ENCODE results near the gene LRBA.
A peak's percentile ranks its signal among the peaks of the same experiment; 100 is the strongest.

Gene LRBA

GRCh38 chr4:150673793-150674192, 341.3 kb downstream of the LRBA start:
- Histone ChIP-seq H3K36me3 (ENCODE audit: control insufficient read depth in 1 of 2, insufficient read depth in 2 of 2, low read depth in 1 of 2, low read length in 2 of 2) (no peaks in the 10 kb centered on the region), H3K79me1 (replicated peaks; ENCODE audit: low read length, poor library complexity, severe bottlenecking) (no peaks in the 10 kb centered on the region), H2BK12ac (ENCODE audit: low read length in 2 of 2) (no peak overlapping the region), H2AFZ (ENCODE audit: low read depth, low read length) (no peak overlapping the region), H3K27ac (ENCODE audit: low read length, poor library complexity, severe bottlenecking) (no peak overlapping the region), H2BK5ac (ENCODE audit: low read depth, low read length, poor library complexity, severe bottlenecking) (no peak overlapping the region), H2BK15ac (ENCODE audit: low read depth, poor library complexity, severe bottlenecking) (no peak overlapping the region), H3K4me1 (ENCODE audit: control insufficient read depth, insufficient read depth, low read depth, low read length) (no peaks in the 10 kb centered on the region), H3K18ac (ENCODE audit: low read depth in 1 of 2, low read length in 2 of 2) (no peak overlapping the region), H3K14ac (ENCODE audit: low read length in 2 of 2) (no peak overlapping the region), H3K27me3 (ENCODE audit: control insufficient read depth in 1 of 2, insufficient read depth in 1 of 2, low read length in 2 of 2) (no peaks in the 10 kb centered on the region), H3K9ac (ENCODE audit: low read length) (no peak overlapping the region), H2AK5ac (ENCODE audit: low read length, severe bottlenecking) (no peak overlapping the region), H4K91ac (ENCODE audit: low read length) (no peak overlapping the region), H3K4ac (ENCODE audit: low read depth in 1 of 2, low read length in 2 of 2) (no peak overlapping the region), H3K4me2 (ENCODE audit: low read length, poor library complexity, severe bottlenecking) (no peak overlapping the region), H2BK120ac (ENCODE audit: low read depth, low read length) (no peak overlapping the region), H4K8ac (ENCODE audit: low read length) (no peak overlapping the region), H3K23ac (ENCODE audit: low read length in 2 of 2) (no peak overlapping the region), H3K9me3 (ENCODE audit: control insufficient read depth, low read length) (no peaks in the 10 kb centered on the region), H3K4me3 (ENCODE audit: insufficient read depth in 1 of 2, low read depth in 1 of 2, low read length in 2 of 2) (no peak overlapping the region)
- no peak for DNase-seq
- WGBS: no CpG with 5 or more reads among the region's 2 CpGs

- Histone ChIP-seq H3K9ac (ENCODE audit: low read length) (no peak overlapping the region), H2BK5ac (ENCODE audit: low read depth, low read length, poor library complexity, severe bottlenecking) (no peak overlapping the region), H2AK5ac (ENCODE audit: low read length, severe bottlenecking) (no peak overlapping the region), H3K18ac (ENCODE audit: low read depth in 1 of 2, low read length in 2 of 2) (no peak overlapping the region), H3K79me1 (replicated peaks; ENCODE audit: low read length, poor library complexity, severe bottlenecking) (no peaks in the 10 kb centered on the region), H3K4me2 (ENCODE audit: low read length, poor library complexity, severe bottlenecking) (no peak overlapping the region), H3K14ac (ENCODE audit: low read length in 2 of 2) (no peak overlapping the region), H3K4me1 (ENCODE audit: control insufficient read depth, insufficient read depth, low read depth, low read length) (no peaks in the 10 kb centered on the region), H3K36me3 (ENCODE audit: control insufficient read depth in 1 of 2, insufficient read depth in 2 of 2, low read depth in 1 of 2, low read length in 2 of 2) (no peaks in the 10 kb centered on the region), H2AFZ (ENCODE audit: low read depth, low read length) (no peak overlapping the region), H3K27me3 (ENCODE audit: control insufficient read depth in 1 of 2, insufficient read depth in 1 of 2, low read length in 2 of 2) (no peaks in the 10 kb centered on the region), H2BK12ac (ENCODE audit: low read length in 2 of 2) (no peak overlapping the region), H3K23ac (ENCODE audit: low read length in 2 of 2) (no peak overlapping the region), H3K4me3 (ENCODE audit: insufficient read depth in 1 of 2, low read depth in 1 of 2, low read length in 2 of 2) (no peak overlapping the region), H3K9me3 (ENCODE audit: control insufficient read depth, low read length) (no peaks in the 10 kb centered on the region), H3K4ac (ENCODE audit: low read depth in 1 of 2, low read length in 2 of 2) (no peak overlapping the region), H4K8ac (ENCODE audit: low read length) (no peak overlapping the region), H3K27ac (ENCODE audit: low read length, poor library complexity, severe bottlenecking) (no peak overlapping the region), H4K91ac (ENCODE audit: low read length) (no peak overlapping the region), H2BK15ac (ENCODE audit: low read depth, poor library complexity, severe bottlenecking) (no peak overlapping the region), H2BK120ac (ENCODE audit: low read depth, low read length) (no peak overlapping the region)
- WGBS: 65% methylated on average over 2 of the region's 2 CpGs
- DNase-seq: no peak
Measured at GRCh38 chr4:150668824-150669223, 346.3 kb downstream of the LRBA start.

GRCh38 chr4:150664935-150665334, 350.1 kb downstream of the LRBA start:
- Histone ChIP-seq H3K9ac (ENCODE audit: low read length) (no peak overlapping the region), H3K27me3 (ENCODE audit: control insufficient read depth in 1 of 2, insufficient read depth in 1 of 2, low read length in 2 of 2) (no peaks in the 10 kb centered on the region), H3K27ac (ENCODE audit: low read length, poor library complexity, severe bottlenecking) (no peak overlapping the region), H3K23ac (ENCODE audit: low read length in 2 of 2) (no peak overlapping the region), H2BK120ac (ENCODE audit: low read depth, low read length) (no peak overlapping the region), H2BK12ac (ENCODE audit: low read length in 2 of 2) (no peak overlapping the region), H2BK5ac (ENCODE audit: low read depth, low read length, poor library complexity, severe bottlenecking) (no peak overlapping the region), H3K9me3 (ENCODE audit: control insufficient read depth, low read length) (no peaks in the 10 kb centered on the region), H3K4me1 (ENCODE audit: control insufficient read depth, insufficient read depth, low read depth, low read length) (no peaks in the 10 kb centered on the region), H3K36me3 (ENCODE audit: control insufficient read depth in 1 of 2, insufficient read depth in 2 of 2, low read depth in 1 of 2, low read length in 2 of 2) (no peaks in the 10 kb centered on the region), H2AK5ac (ENCODE audit: low read length, severe bottlenecking) (no peak overlapping the region), H2BK15ac (ENCODE audit: low read depth, poor library complexity, severe bottlenecking) (no peak overlapping the region), H2AFZ (ENCODE audit: low read depth, low read length) (no peak overlapping the region), H4K8ac (ENCODE audit: low read length) (no peak overlapping the region), H3K4me2 (ENCODE audit: low read length, poor library complexity, severe bottlenecking) (no peak overlapping the region), H3K4me3 (ENCODE audit: insufficient read depth in 1 of 2, low read depth in 1 of 2, low read length in 2 of 2) (no peak overlapping the region), H3K4ac (ENCODE audit: low read depth in 1 of 2, low read length in 2 of 2) (no peak overlapping the region), H4K91ac (ENCODE audit: low read length) (no peak overlapping the region), H3K14ac (ENCODE audit: low read length in 2 of 2) (no peak overlapping the region), H3K18ac (ENCODE audit: low read depth in 1 of 2, low read length in 2 of 2) (no peak overlapping the region), H3K79me1 (replicated peaks; ENCODE audit: low read length, poor library complexity, severe bottlenecking) (no peaks in the 10 kb centered on the region)
- 37% methylated on average over 1 of the region's 2 CpGs for WGBS
- DNase-seq: peak; percentile 22

DNA sequence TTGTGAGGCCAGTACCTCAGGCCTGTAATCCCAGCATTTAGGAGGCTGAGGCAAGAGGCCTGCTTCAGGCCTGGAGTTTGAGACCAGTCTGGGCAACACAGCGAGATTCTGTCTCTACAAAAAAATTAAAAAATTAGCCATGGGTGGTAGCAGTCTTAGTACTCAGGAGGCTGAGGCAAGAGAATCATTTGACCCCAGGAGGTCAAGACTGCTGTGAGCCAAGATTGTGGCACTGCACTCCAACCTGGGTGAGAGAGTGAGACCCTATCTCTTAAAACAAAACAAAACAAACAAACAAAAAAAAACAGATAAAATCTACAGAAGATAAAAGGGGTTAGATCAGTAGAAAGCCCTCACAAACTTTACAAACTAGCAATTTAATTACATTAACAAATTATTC, 352.4 kb downstream of the LRBA start:
- DNase-seq: no peak
- Histone ChIP-seq H3K27me3 (ENCODE audit: control insufficient read depth in 1 of 2, insufficient read depth in 1 of 2, low read length in 2 of 2) (no peaks in the 10 kb centered on the region), H2BK12ac (ENCODE audit: low read length in 2 of 2) (no peak overlapping the region), H3K9me3 (ENCODE audit: control insufficient read depth, low read length) (no peaks in the 10 kb centered on the region), H2BK5ac (ENCODE audit: low read depth, low read length, poor library complexity, severe bottlenecking) (no peak overlapping the region), H3K79me1 (replicated peaks; ENCODE audit: low read length, poor library complexity, severe bottlenecking) (no peaks in the 10 kb centered on the region), H3K9ac (ENCODE audit: low read length) (no peak overlapping the region), H3K27ac (ENCODE audit: low read length, poor library complexity, severe bottlenecking) (no peak overlapping the region), H3K18ac (ENCODE audit: low read depth in 1 of 2, low read length in 2 of 2) (no peak overlapping the region), H3K4me2 (ENCODE audit: low read length, poor library complexity, severe bottlenecking) (no peak overlapping the region), H4K91ac (ENCODE audit: low read length) (no peak overlapping the region), H2AFZ (ENCODE audit: low read depth, low read length) (no peak overlapping the region), H2AK5ac (ENCODE audit: low read length, severe bottlenecking) (no peak overlapping the region), H3K14ac (ENCODE audit: low read length in 2 of 2) (no peak overlapping the region), H3K36me3 (ENCODE audit: control insufficient read depth in 1 of 2, insufficient read depth in 2 of 2, low read depth in 1 of 2, low read length in 2 of 2) (no peaks in the 10 kb centered on the region), H2BK120ac (ENCODE audit: low read depth, low read length) (no peak overlapping the region), H2BK15ac (ENCODE audit: low read depth, poor library complexity, severe bottlenecking) (no peak overlapping the region), H3K4me1 (ENCODE audit: control insufficient read depth, insufficient read depth, low read depth, low read length) (no peaks in the 10 kb centered on the region), H3K23ac (ENCODE audit: low read length in 2 of 2) (no peak overlapping the region), H3K4ac (ENCODE audit: low read depth in 1 of 2, low read length in 2 of 2) (no peak overlapping the region), H3K4me3 (ENCODE audit: insufficient read depth in 1 of 2, low read depth in 1 of 2, low read length in 2 of 2) (no peak overlapping the region), H4K8ac (ENCODE audit: low read length) (no peak overlapping the region)
- WGBS: no CpG with 5 or more reads among the region's 1 CpG
